Mammary epithelial cell (primary cell): Measurements from ENCODE around the gene KIAA1671.

Experiments
- EZH2 ChIP-seq: IDR thresholded peaks from 2 replicates; pipeline ENCODE4 v1.6.1; 2012; ENCODE audit warnings: low read length, inconsistent platforms, borderline replicate concordance
- TF ChIP-seq, protein P1 (sequence below), 2 donors: IDR thresholded peaks in 1 of 2; conservative IDR thresholded peaks in 1 of 2; 2 replicates each; pipeline ENCODE4 v1.5.1; 2011 to 2012; ENCODE audit warnings: inconsistent platforms in 2 of 2, low read length in 2 of 2, mild to moderate bottlenecking in 2 of 2, control low read depth in 1 of 2, low read depth in 1 of 2; ENCODE audit not compliant: insufficient read depth in 1 of 2; ENCODE audit errors: extremely low read depth in 1 of 2

DNA sequence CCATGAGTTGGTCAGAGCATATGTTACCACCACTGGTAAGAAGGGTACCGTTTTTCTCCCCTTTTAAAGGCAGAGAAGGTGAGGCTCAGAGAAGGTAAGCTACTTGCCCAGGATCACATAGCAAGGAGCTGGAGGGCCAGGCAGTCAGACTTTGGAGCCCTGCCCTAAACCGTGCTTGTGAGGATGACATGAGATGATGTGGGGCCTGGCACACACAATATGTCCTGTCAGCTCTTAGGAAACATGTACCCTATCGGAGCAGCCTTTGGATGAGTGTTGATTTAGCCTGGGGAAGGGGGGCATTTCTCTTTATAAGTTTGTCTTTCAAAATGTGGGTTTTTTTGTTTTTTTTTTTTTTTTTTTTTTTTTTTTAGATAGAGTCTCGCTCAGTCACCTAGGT lies 146.7 kb downstream of the KIAA1671 start:
- TF ChIP-seq, protein P1, sequence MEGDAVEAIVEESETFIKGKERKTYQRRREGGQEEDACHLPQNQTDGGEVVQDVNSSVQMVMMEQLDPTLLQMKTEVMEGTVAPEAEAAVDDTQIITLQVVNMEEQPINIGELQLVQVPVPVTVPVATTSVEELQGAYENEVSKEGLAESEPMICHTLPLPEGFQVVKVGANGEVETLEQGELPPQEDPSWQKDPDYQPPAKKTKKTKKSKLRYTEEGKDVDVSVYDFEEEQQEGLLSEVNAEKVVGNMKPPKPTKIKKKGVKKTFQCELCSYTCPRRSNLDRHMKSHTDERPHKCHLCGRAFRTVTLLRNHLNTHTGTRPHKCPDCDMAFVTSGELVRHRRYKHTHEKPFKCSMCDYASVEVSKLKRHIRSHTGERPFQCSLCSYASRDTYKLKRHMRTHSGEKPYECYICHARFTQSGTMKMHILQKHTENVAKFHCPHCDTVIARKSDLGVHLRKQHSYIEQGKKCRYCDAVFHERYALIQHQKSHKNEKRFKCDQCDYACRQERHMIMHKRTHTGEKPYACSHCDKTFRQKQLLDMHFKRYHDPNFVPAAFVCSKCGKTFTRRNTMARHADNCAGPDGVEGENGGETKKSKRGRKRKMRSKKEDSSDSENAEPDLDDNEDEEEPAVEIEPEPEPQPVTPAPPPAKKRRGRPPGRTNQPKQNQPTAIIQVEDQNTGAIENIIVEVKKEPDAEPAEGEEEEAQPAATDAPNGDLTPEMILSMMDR (conservative IDR thresholded peaks at IDR 0.05 in 1 of 2, IDR thresholded peaks at IDR 0.05 in 1 of 2; ENCODE audit: extremely low read depth in 1 of 2, insufficient read depth in 1 of 2, low read depth in 1 of 2, low read length in 2 of 2): no peak
- no peak for TF ChIP-seq EZH2
